ENCODE measurements around the gene AQP10.
A peak's percentile ranks its signal among the peaks of the same experiment; 100 is the strongest.
"Not testable (repeated sequence)": the region's sequence is repeated elsewhere in the genome, so short reads cannot be mapped to it uniquely, and the experiment has no call there.

Gene AQP10

GRCh38 chr1:154320882-154321608, at the start of gene AQP10:
AQP10 (plus strand) TSS chr1:154321093; CDS start chr1:154321156, 63 bp downstream.
- no peak for DNase-seq (ENCODE audit: extremely low read depth in 1 of 2, low read depth in 1 of 2)

GRCh38 chr1:154272217-154272998, 48.5 kb upstream of the AQP10 start, which contains the start of gene HAX1:
HAX1 (plus strand) TSS chr1:154272629; CDS start chr1:154272724, 95 bp downstream.
- peak; percentile 91 to 96 for DNase-seq (ENCODE audit: extremely low read depth in 1 of 2, low read depth in 1 of 2)

- DNase-seq (ENCODE audit: extremely low read depth in 1 of 2, low read depth in 1 of 2), result no peak
These were observed 47.8 kb upstream of the AQP10 start for GRCh38 chr1:154272999-154273563.

DNA sequence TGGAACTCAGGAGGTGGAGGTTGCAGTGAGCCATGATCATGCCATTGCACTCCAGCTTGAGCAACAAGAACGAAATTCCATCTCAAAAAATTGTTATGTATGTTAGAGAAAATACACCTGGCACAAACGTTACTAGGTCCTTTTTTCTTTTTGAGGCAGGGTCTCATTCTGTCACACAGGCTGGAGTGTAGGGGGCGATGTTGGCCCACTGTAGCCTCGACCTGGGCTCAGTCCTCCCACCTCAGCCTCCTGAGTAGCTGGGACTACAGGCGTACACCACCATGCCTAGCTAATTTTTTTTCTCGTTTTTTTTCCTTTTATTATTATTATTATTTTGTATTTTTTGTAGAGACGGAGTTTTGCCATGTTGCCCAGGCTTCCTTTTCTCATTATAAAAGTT, 44.1 kb upstream of the AQP10 start:
- no peak for DNase-seq (ENCODE audit: extremely low read depth in 1 of 2, low read depth in 1 of 2)

DNA sequence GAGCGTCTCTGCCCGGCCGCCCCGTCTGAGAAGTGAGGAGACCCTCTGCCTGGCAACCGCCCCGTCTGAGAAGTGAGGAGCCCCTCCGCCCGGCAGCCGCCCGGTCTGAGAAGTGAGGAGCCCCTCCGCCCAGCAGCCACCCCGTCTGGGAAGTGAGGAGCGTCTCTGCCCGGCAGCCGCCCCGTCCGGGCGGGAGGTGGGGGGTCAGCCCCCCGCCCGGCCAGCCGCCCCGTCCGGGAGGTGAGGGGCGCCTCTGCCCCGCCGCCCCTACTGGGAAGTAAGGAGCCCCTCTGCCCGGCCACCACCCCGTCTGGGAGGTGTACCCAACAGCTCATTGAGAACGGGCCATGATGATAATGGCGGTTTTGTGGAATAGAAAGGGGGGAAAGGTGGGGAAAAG, 33.3 kb upstream of the AQP10 start:
- not testable (repeated sequence) for DNase-seq (ENCODE audit: extremely low read depth in 1 of 2, low read depth in 1 of 2)

DNA sequence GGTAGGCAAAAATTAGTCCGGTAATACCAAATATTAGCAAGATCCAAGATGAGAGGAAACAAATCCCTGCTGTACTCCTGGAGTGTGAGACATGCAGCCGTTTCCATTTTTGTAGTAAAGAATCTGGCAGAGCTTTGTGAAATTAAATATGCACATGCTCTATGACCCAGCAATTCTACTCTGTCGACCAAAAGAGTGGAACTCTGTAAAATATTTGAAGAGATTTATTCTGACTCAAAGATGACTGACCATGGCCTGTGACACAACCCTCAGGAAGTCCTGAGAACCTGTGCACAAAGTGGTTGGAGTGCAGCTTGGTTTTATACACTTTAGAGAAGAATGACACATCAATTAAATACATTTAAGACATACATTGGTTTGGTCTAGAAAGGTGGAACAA, 32.2 kb upstream of the AQP10 start:
- no peak for DNase-seq (ENCODE audit: extremely low read depth in 1 of 2, low read depth in 1 of 2)

- no peak for DNase-seq (ENCODE audit: extremely low read depth in 1 of 2, low read depth in 1 of 2)
These were observed 30.0 kb upstream of the AQP10 start for GRCh38 chr1:154290921-154291320.

DNA sequence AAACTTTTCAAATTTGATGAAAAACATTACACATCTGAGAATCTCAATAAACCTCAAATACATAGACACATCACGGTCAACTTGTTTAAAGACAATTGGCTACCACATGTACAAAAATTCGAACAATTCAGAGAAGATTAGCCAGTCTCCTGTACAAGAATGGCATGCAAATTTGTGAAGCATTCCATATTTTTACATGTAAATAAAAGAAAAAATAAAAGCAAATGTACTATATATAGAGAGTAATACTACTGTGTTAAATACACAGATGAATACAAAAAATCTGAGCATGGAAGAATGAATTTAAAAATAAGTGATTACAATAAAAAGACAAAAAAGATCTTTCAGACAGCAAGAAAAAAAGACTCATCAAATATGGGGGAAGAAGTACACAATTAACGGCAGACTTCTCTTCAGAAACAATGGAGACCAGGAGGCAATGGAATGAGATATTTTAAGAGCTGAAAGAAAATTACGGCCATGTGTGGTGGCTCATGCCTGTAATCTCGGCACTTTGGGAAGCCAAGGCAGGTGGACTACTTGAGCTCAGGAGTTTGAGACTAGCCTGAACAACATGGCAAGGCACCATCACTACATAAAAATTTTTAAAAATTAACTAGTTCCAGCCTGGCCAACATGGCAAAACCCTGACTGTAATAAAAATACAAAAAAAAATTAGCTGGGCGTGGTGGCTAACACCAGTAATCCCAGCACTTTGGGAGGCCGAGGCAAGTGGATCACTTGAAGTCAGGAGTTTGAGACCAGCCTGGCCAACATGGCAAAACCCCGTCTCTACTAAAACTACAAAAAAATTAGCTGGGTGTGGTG, 25.3 kb upstream of the AQP10 start:
- DNase-seq (ENCODE audit: extremely low read depth in 1 of 2, low read depth in 1 of 2), result no peak

DNA sequence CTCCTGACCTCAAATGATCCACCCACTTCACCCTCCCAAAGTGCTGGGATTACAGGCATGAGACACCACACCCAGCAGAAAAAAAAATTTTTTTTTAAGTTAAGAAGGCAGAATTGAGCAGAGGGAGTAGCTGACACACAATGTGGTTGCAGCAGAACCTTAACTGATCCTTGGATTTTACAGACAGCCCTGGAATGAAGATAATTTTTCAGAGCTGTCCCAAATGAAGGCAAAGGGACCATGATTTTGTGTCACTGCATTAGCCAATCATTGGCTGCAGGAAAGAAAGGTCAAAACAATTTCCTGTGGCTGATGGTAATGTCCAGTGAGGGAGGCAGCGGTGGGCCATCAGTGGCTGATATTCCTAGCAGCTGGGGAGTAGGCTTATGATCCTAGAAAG, 19.3 kb upstream of the AQP10 start:
- DNase-seq (ENCODE audit: extremely low read depth in 1 of 2, low read depth in 1 of 2), result no peak

GRCh38 chr1:154304664-154305337, 16.1 kb upstream of the AQP10 start:
- DNase-seq (ENCODE audit: extremely low read depth in 1 of 2, low read depth in 1 of 2), result no peak

GRCh38 chr1:154306151-154306550, 14.7 kb upstream of the AQP10 start:
- no peak for DNase-seq (ENCODE audit: extremely low read depth in 1 of 2, low read depth in 1 of 2)

DNA sequence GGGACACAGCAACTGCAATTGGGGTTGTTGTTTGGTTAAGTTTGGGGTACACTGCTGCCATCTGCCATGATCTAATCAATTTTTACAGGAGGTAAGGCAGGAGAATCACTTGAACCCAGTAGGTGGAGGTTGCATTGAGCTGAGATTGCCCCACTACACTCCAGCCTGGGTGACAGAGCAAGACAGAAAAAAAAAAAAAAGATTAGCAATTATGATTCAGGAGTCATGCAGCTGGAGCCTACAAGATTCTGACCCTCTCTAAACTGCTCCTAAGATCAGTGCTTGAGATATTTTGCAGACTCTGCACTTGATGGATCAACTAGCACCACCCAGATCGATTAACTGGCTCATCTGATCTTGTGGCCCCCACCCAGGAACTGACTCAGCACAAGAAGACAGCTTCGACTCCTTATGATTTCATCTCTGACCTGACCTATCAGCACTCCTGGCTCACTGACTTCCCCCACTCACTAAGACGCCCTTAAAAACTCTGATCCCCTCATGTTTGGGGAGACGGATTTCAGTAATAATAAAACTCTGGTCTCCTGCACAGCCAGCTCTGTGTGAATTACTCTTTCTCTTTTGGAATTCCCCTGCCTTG, 13.1 kb upstream of the AQP10 start:
- not testable (repeated sequence) for DNase-seq (ENCODE audit: extremely low read depth in 1 of 2, low read depth in 1 of 2)

DNA sequence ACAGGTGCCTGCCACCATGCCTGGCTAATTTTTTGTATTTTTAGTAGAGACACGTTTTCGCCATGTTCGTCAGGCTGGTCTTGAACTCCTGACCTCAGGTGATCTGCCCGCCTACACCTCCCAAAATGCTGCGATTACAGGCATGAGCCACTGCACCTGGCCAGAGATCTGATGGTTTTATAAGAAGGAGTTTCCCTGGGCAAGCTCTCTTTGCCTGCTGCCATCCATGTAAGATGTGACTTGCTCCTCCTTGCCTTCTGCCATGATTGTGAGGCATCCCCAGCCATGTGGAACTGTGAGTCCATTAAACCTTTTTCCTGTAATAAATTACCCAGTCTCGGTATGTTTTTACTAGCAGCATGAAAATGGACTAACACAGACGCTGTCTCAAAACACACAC, 11.8 kb upstream of the AQP10 start:
- DNase-seq (ENCODE audit: extremely low read depth in 1 of 2, low read depth in 1 of 2), result not testable (repeated sequence)

DNA sequence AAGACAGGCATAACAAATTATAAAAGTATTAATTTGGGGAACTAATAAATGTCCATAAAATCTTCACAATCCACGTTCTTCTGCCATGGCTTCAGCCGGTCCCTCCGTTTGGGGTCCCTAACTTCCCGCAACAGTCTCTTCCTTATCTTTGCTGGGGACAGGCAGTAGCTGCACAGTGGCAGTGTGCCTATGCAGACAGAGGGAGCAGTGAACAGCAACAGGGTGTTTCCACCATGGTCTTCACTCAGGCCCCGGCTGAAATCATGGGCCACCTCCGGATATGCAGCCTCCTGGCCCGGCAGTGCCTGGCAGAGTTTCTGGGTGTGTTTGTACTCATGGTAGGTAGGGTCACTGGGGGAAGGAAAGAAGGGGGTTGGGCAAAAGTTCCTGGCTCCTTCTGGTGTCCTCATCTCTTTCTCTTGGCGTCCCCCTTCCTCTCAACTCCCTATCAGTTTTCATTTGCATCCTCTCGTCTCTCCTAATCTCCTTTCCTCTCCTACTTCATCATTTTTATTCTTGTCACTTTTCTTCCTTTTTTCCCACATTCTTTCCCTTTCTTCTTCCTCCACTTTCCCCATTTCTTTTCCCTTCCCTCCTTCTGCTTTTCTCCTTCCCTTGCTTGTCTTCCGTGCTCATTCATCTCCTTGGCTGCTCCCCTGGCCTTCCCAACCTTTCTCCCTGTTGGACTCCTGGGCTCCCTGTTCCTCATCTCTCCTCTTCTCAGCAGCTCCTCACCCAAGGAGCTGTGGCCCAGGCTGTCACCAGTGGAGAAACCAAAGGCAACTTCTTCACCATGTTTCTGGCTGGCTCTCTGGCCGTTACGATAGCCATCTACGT, 8.4 kb upstream of the AQP10 start:
- DNase-seq (ENCODE audit: extremely low read depth in 1 of 2, low read depth in 1 of 2), result not testable (repeated sequence)

- no peak for DNase-seq (ENCODE audit: extremely low read depth in 1 of 2, low read depth in 1 of 2)
These were observed 7.9 kb upstream of the AQP10 start for GRCh38 chr1:154313066-154313356.

DNA sequence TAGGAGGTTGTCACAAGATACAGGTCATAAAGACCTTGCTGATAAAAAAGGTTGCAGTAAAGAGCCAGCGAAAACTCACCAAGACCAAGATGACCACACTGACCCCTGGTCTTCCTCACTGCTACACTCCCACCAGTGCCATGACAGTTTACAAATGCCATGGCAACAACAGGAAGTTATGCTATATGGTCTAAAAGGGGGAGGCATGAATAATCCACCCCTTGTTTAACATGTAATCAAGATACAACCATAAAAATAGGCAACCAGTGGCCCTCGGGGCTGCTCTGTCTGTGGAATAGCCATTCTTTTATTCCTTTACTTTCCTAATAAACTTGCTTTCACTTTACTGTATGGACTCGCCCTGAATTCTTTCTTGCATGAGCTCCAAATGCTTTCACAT, 6.7 kb upstream of the AQP10 start:
- not testable (repeated sequence) for DNase-seq (ENCODE audit: extremely low read depth in 1 of 2, low read depth in 1 of 2)

- no peak for DNase-seq (ENCODE audit: extremely low read depth in 1 of 2, low read depth in 1 of 2)
These were observed 4.2 kb upstream of the AQP10 start for GRCh38 chr1:154316704-154317103.

DNA sequence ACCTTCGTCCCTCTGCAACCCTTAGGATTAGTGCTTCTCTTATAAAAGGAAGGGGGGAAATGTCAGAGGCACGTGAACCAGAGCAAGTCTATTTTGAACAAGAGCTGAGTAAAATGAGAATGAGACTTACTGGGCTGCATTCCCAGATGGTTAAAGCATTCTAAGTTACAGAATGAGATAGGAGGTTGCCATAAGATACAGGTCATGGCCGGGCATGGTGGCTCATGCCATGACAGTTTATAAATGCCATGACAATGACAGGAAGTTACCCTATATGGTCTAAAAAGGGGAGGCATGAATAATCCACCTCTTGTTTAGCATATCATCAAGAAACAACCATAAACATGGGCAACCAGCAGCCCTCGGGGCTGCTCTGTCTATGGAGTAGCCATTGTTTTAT, 2.5 kb upstream of the AQP10 start:
- no peak for DNase-seq (ENCODE audit: extremely low read depth in 1 of 2, low read depth in 1 of 2)

DNA sequence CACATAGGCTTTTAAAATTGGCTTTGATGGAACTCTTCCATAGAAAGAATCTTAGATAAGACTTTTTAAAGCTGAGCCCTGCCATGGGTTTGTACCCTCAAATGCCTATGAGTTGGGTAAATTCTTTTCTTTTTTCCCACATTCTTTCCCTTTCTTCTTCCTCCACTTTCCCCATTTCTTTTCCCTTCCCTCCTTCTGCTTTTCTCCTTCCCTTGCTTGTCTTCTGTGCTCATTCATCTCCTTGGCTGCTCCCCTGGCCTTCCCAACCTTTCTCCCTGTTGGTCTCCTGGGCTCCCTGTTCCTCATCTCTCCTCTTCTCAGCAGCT, 679 bp downstream of the AQP10 start:
- not testable (repeated sequence) for DNase-seq (ENCODE audit: extremely low read depth in 1 of 2, low read depth in 1 of 2)
